H1 (cell line): ENCODE measurements around the gene SURF4. TPM values are rescaled to one million over a fixed set of nuclear protein-coding genes. Genes with fewer than 3 reads are reported as not detected.

Experiments
- CTCF ChIA-PET: fragments of 300-600 bp; sonication (Branson Sonifier 250); formaldehyde crosslinking; loops from one replicate; lab custom pipeline; 2021; ENCODE audit not compliant: partially characterized antibody; lab: Charles Lee
- POLR2A ChIA-PET: fragments of 300-600 bp; sonication (Branson Sonifier 250); formaldehyde crosslinking; loops from one replicate; lab custom pipeline; 2021; ENCODE audit warnings: inconsistent platforms; ENCODE audit not compliant: partially characterized antibody; lab: Charles Lee
- DNase-seq, 2 experiments: peaks; one replicate each; pipeline versions ENCODE4 v3.0.0 to v3.0.0-alpha.2; 2010 to 2022; ENCODE audit warnings: low spot score in 2 of 2, low read depth in 1 of 2, mixed read lengths in 1 of 2
- FAIRE-seq: peaks from 2 replicates; lab custom pipeline; 2011; peaks lifted over from hg19 to GRCh38; lab: Jason Lieb, UNC
- H2AFZ ChIP-seq: 2 replicates; pipeline ENCODE4 v1.8.1; 2012; ENCODE audit warnings: low read length, inconsistent platforms
- H2AK5ac ChIP-seq: 2 replicates; pipeline ENCODE4 v1.6.1; 2013; ENCODE audit warnings: low read depth, low read length
- H2BK120ac ChIP-seq: replicated peaks from 2 replicates; pipeline ENCODE3; 2013; ENCODE audit warnings: low read depth, low read length, inconsistent platforms
- H2BK12ac ChIP-seq: 2 replicates; pipeline ENCODE4 v1.6.1; 2013; ENCODE audit warnings: low read depth, low read length
- H2BK15ac ChIP-seq: 2 replicates; pipeline ENCODE4 v1.6.1; 2013; ENCODE audit warnings: low read length
- H2BK20ac ChIP-seq: 2 replicates; pipeline ENCODE4 v1.6.1; 2013; ENCODE audit warnings: low read length
- H2BK5ac ChIP-seq: 2 replicates; pipeline ENCODE4 v1.6.1; 2013; ENCODE audit warnings: low read depth, low read length
- H3K14ac ChIP-seq: 2 replicates; pipeline ENCODE4 v1.6.1; 2013; ENCODE audit warnings: inconsistent platforms; ENCODE audit not compliant: insufficient read length
- H3K18ac ChIP-seq: 2 replicates; pipeline ENCODE4 v1.6.1; 2013; ENCODE audit warnings: low read length; ENCODE audit errors: extremely low read depth
- H3K23ac ChIP-seq: 2 replicates; pipeline ENCODE4 v1.6.1; 2013; ENCODE audit warnings: inconsistent platforms; ENCODE audit not compliant: insufficient read length
- H3K23me2 ChIP-seq: 2 replicates; pipeline ENCODE4 v1.6.1; 2013; ENCODE audit warnings: low read depth, low read length
- H3K27ac ChIP-seq: 2 replicates; pipeline ENCODE4 v1.6.1; 2011; ENCODE audit warnings: low read depth, low read length, inconsistent platforms
- H3K27me3 ChIP-seq, 4 experiments: replicated peaks in 1 of 4; 1 replicate in 1 of 4; 2 replicates in 3 of 4; pipeline versions ENCODE4 v1.6.1 to v1.8.1; 2011 to 2013; ENCODE audit warnings: low read length in 3 of 4, mild to moderate bottlenecking in 3 of 4, inconsistent platforms in 2 of 4, mixed read lengths in 2 of 4, moderate library complexity in 1 of 4; ENCODE audit not compliant: control insufficient read depth in 3 of 4, insufficient read depth in 3 of 4; ENCODE audit errors: extremely low read depth in 1 of 4
- H3K36me3 ChIP-seq, 4 experiments: 2 replicates each; pipeline versions ENCODE4 v1.6.1 to v1.8.1; 2011 to 2013; ENCODE audit warnings: mild to moderate bottlenecking in 4 of 4, low read length in 3 of 4, moderate library complexity in 2 of 4, control low read depth in 1 of 4, inconsistent platforms in 1 of 4; ENCODE audit not compliant: insufficient read depth in 4 of 4, control insufficient read depth in 2 of 4
- H3K4ac ChIP-seq: replicated peaks from 2 replicates; pipeline ENCODE3; 2013; ENCODE audit warnings: low read length, low read depth, mixed read lengths, inconsistent platforms; ENCODE audit not compliant: insufficient read length
- H3K4me1 ChIP-seq, 4 experiments: replicated peaks in 1 of 4; 1 replicate in 1 of 4; 2 replicates in 3 of 4; pipeline versions ENCODE4 v1.6.1 to v1.8.1; 2011 to 2013; ENCODE audit warnings: low read length in 3 of 4, inconsistent platforms in 2 of 4, mixed read lengths in 1 of 4; ENCODE audit not compliant: insufficient read depth in 4 of 4, control insufficient read depth in 3 of 4
- H3K4me2 ChIP-seq, 2 experiments: 2 replicates each; pipeline versions ENCODE4 v1.6.1 to v1.8.1; 2011 to 2013; ENCODE audit warnings: low read depth in 2 of 2, low read length in 2 of 2, control low read depth in 1 of 2, inconsistent platforms in 1 of 2, mild to moderate bottlenecking in 1 of 2; ENCODE audit not compliant: insufficient read depth in 1 of 2
- H3K4me3 ChIP-seq, 4 experiments: fragments of 200-600, 300-600 bp in 1 of 4; sonication (generic), shearing (Covaris generic), sonication (Bioruptor Twin) in 1 of 4; 2 replicates each; pipeline versions ENCODE4 v1.5.1 to v1.8.1; 2011 to 2016; ENCODE audit warnings: low read length in 4 of 4, low read depth in 3 of 4, control low read depth in 2 of 4, inconsistent platforms in 2 of 4, mild to moderate bottlenecking in 2 of 4, mixed read lengths in 1 of 4, moderate library complexity in 1 of 4; ENCODE audit not compliant: insufficient read depth in 2 of 4; ENCODE audit errors: extremely low read depth in 1 of 4
- H3K56ac ChIP-seq: replicated peaks from 2 replicates; pipeline ENCODE3; 2013; ENCODE audit warnings: low read depth, mild to moderate bottlenecking, mixed read lengths, low read length, inconsistent platforms; ENCODE audit not compliant: insufficient read length
- H3K79me1 ChIP-seq: 2 replicates; pipeline ENCODE4 v1.6.1; 2013; ENCODE audit warnings: low read depth, low read length, control low read depth
- H3K79me2 ChIP-seq, 2 experiments: 2 replicates each; pipeline versions ENCODE4 v1.6.1 to v1.8.1; 2012 to 2013; ENCODE audit warnings: low read length in 2 of 2, mild to moderate bottlenecking in 2 of 2, inconsistent platforms in 1 of 2; ENCODE audit not compliant: insufficient read depth in 2 of 2, control insufficient read depth in 1 of 2
- H3K9ac ChIP-seq, 4 experiments: replicated peaks in 1 of 4; 1 replicate in 1 of 4; 2 replicates in 3 of 4; pipeline versions ENCODE4 v1.6.1 to v1.8.1; 2011 to 2013; ENCODE audit warnings: low read depth in 3 of 4, low read length in 3 of 4, control low read depth in 2 of 4, mild to moderate bottlenecking in 2 of 4, moderate library complexity in 2 of 4, inconsistent platforms in 1 of 4; ENCODE audit errors: extremely low read depth in 1 of 4
- H3K9me3 ChIP-seq, 2 experiments: 2 replicates each; pipeline versions ENCODE4 v1.6.1 to v1.8.1; 2012 to 2013; ENCODE audit warnings: mild to moderate bottlenecking in 2 of 2, moderate library complexity in 2 of 2, control low read depth in 1 of 2, inconsistent platforms in 1 of 2, low read depth in 1 of 2, low read length in 1 of 2, mixed read lengths in 1 of 2; ENCODE audit not compliant: insufficient read depth in 2 of 2
- H4K20me1 ChIP-seq, 2 experiments: replicated peaks in 1 of 2; 2 replicates each; pipeline versions ENCODE3 to v1.8.1; 2011 to 2013; ENCODE audit warnings: inconsistent platforms in 2 of 2, low read length in 2 of 2, mild to moderate bottlenecking in 1 of 2; ENCODE audit not compliant: insufficient read depth in 2 of 2, control insufficient read depth in 1 of 2
- H4K5ac ChIP-seq: 2 replicates; pipeline ENCODE4 v1.6.1; 2013; ENCODE audit warnings: low read length, low read depth, mixed read lengths, inconsistent platforms; ENCODE audit not compliant: insufficient read length
- H4K8ac ChIP-seq: 2 replicates; pipeline ENCODE4 v1.8.0; 2013; ENCODE audit warnings: mild to moderate bottlenecking, moderate library complexity, low read length, inconsistent platforms; ENCODE audit not compliant: insufficient read depth; ENCODE audit errors: extremely low read depth
- H4K91ac ChIP-seq: replicated peaks from 2 replicates; pipeline ENCODE3; 2013; ENCODE audit warnings: low read length, mixed read lengths, inconsistent platforms; ENCODE audit not compliant: insufficient read length
- WGBS, 2 experiments: shearing (Covaris generic) in 1 of 2; methylation state at CpG; one replicate each; pipeline versions ENCODE4 v1.1.6 to v1.1.7; 2013 to 2015; ENCODE audit warnings: low lambda C conversion rate in 2 of 2, mixed read lengths in 2 of 2, inconsistent platforms in 1 of 2, low coverage in 1 of 2, missing lambda C conversion rate in 1 of 2; ENCODE audit not compliant: insufficient replicate concordance in 2 of 2, insufficient coverage in 1 of 2, insufficient read length in 1 of 2; ENCODE audit errors: extremely low coverage in 1 of 2, missing lambda C conversion rate in 1 of 2; 5-methylcytosine and 5-hydroxymethylcytosine counted together
- polyA plus RNA-seq, 7 experiments: library from polyadenylated mRNA; depleted of rRNA in 3 of 7; stranded (reverse) in 5 of 7; unstranded in 2 of 7; fragments of >200 nt in 5 of 7; fragments of 200-250 nt in 2 of 7; gene quantifications; 1 replicate in 5 of 7; 2 replicates in 1 of 7; 4 replicates in 1 of 7; pipeline versions ENCODE4 v1.2.1 to v1.2.3, GENCODE V29; 2011 to 2013; ENCODE audit warnings: missing spikeins in 2 of 7, mixed read lengths in 2 of 7
- total RNA-seq: library from RNA; stranded (reverse); fragmentation: NEBNext Ultra II Directional; extraction: Animal tissue kit (Norgen Biotek cat#: 25700); gene quantifications from 2 replicates; pipeline ENCODE4 v1.2.1, GENCODE V29; 2021
- TF ChIP-seq, protein P1 (sequence below): IDR thresholded peaks from 2 replicates; pipeline ENCODE4 v1.6.1; 2011; ENCODE audit warnings: low read depth, mild to moderate bottlenecking, low read length; ENCODE audit not compliant: insufficient read depth

SURF4 gene
- total and polyA plus RNA-seq, 2 of the 8 experiments (the other 6 are each of a cell fraction or from before 2014, with no cell fraction given): 176 to 182 TPM

DNA sequence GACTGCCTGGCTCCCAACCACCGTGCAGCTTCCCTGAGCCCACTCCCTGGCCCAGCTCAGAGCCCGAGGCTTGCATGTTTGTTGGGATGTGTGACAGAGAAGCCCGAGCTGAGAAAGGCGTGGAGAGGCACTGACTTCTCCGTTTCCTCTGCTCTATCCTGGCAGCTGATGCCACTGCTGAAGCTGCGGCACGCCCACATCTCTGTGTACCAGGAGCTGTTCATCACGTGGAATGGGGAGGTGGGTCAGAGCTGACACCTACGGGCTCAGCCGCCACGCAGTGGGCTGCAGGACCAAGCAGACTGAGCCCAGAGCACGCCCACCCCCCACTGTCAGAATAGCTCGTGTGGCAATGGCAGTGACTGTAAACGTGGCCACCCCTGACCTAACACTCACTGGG is 9.6 kb upstream of the SURF4 start:
- Histone ChIP-seq H3K9ac (no peak overlapping the region), H2BK5ac (no peak overlapping the region), H3K4ac (no peak overlapping the region), H3K56ac (no peak overlapping the region), H3K36me3 (no peaks in the 10 kb centered on the region; a peak in 1 of 8 replicates), H4K91ac (no peak overlapping the region), H3K27ac (no peak overlapping the region), H2AFZ (no peak overlapping the region), H3K4me2 (no peak overlapping the region), H4K5ac (no peak overlapping the region), H2BK120ac (no peak overlapping the region), H3K9me3 (peaks cover 0 to 11% of the 10 kb centered on the region in 2 experiments; a peak in 2 of 4 replicates), H3K18ac (no peak overlapping the region), H3K4me3 (no peak overlapping the region), H3K23ac (no peak overlapping the region), H4K8ac (no peak overlapping the region), H3K23me2 (peaks cover 16% of the 10 kb centered on the region; the same call in 1 of the 2 replicates), H2BK15ac (no peak overlapping the region), H2BK20ac (no peak overlapping the region), H4K20me1 (peaks cover 0 to 15% of the 10 kb centered on the region in 2 experiments), H3K4me1 (no peaks in the 10 kb centered on the region; a peak in 1 of 7 replicates), H3K14ac (no peak overlapping the region), H2BK12ac (no peak overlapping the region), H2AK5ac (no peak overlapping the region), H3K79me2 (no peaks in the 10 kb centered on the region), H3K27me3 (peaks cover 0 to 2% (median 0%) of the 10 kb centered on the region in 4 experiments; a peak in 1 of 7 replicates), H3K79me1 (no peaks in the 10 kb centered on the region)
- WGBS, 2 experiments: 83% methylated on average over 13 of the region's 14 CpGs; no CpG with 5 or more reads in 1 of the 2 experiments
- no peak for FAIRE-seq
- no peak for DNase-seq
- ChIA-PET POLR2A (interaction anchor here (1.0 to 1.6 kb wide), 5 partner anchors 11 to 37 kb away, joined by 3 to 5 read pairs (median 3); partner anchors contain the start of genes MED22, REXO4 and RPL7A), CTCF (interaction anchor here (0.5 to 4.7 kb wide), 5 partner anchors 11 to 111 kb away, joined by 3 to 52 read pairs (median 4); no protein-coding TSS in a partner anchor)
- TF ChIP-seq, protein P1, sequence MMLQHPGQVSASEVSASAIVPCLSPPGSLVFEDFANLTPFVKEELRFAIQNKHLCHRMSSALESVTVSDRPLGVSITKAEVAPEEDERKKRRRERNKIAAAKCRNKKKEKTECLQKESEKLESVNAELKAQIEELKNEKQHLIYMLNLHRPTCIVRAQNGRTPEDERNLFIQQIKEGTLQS: no peak
